Measurements from ENCODE around the gene NID1. TPM values are rescaled to one million over a fixed set of nuclear protein-coding genes. Genes with fewer than 3 reads are reported as not detected.

The NID1 gene
- polyA plus RNA-seq, 1 donor from 2014 or later: 0.04 TPM

DNA sequence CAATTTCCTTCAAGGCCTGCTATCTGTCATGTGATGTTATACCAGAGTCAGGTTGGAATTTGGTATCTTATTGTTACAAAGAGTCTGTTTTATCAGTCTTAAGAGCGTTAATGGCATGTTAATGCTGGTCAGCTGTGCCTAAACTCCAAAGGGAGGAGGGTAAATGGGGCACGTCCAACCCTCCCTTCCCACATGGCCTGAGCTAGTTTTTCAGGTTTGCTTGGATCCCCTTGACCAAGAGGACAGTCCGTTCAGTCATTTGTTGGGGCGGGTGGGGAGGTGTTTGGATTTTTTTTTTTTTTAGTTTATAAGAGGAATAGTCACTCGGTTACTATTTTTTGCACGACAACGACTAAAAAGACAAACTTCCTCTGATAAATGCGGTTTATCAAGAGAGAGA, 134.3 kb downstream of the NID1 start:
- Histone ChIP-seq H3K4me2 (ENCODE audit: low read length) (no peak overlapping the region), H3K9me3 (ENCODE audit: low read length) (no peaks in the 10 kb centered on the region), H3F3A (ENCODE audit: insufficient read depth, low read length, poor library complexity, severe bottlenecking) (no peaks in the 10 kb centered on the region), H2AFZ (ENCODE audit: low read depth, low read length) (no peak overlapping the region), H3K27me3 (ENCODE audit: insufficient read depth, low read depth, low read length) (no peaks in the 10 kb centered on the region), H3K27ac (ENCODE audit: low read length) (no peak overlapping the region), H3K9ac (ENCODE audit: low read length) (no peak overlapping the region), H3K4me3 (ENCODE audit: low read length) (no peak overlapping the region), H3K36me3 (ENCODE audit: insufficient read depth, low read length) (no peaks in the 10 kb centered on the region), H3K79me2 (replicated peaks; ENCODE audit: insufficient read depth, low read length) (no peaks in the 10 kb centered on the region), H4K20me1 (ENCODE audit: insufficient read depth) (no peaks in the 10 kb centered on the region), H3K9me2 (ENCODE audit: insufficient read depth, low read length) (no peaks in the 10 kb centered on the region)
- no peak for TF ChIP-seq EZH2 (IDR thresholded peaks at IDR 0.05; ENCODE audit: borderline replicate concordance, insufficient read depth, low read length, poor library complexity, severe bottlenecking)
- TF ChIP-seq, protein P1, sequence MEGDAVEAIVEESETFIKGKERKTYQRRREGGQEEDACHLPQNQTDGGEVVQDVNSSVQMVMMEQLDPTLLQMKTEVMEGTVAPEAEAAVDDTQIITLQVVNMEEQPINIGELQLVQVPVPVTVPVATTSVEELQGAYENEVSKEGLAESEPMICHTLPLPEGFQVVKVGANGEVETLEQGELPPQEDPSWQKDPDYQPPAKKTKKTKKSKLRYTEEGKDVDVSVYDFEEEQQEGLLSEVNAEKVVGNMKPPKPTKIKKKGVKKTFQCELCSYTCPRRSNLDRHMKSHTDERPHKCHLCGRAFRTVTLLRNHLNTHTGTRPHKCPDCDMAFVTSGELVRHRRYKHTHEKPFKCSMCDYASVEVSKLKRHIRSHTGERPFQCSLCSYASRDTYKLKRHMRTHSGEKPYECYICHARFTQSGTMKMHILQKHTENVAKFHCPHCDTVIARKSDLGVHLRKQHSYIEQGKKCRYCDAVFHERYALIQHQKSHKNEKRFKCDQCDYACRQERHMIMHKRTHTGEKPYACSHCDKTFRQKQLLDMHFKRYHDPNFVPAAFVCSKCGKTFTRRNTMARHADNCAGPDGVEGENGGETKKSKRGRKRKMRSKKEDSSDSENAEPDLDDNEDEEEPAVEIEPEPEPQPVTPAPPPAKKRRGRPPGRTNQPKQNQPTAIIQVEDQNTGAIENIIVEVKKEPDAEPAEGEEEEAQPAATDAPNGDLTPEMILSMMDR (IDR thresholded peaks at IDR 0.05; ENCODE audit: poor library complexity, severe bottlenecking): no peak
- TF ChIP-seq EP300 (conservative IDR thresholded peaks at IDR 0.05; ENCODE audit: poor library complexity, severe bottlenecking): no peak

GRCh38 chr1:235929216-235929615, 135.7 kb downstream of the NID1 start:
- Histone ChIP-seq H2AFZ (ENCODE audit: low read depth, low read length) (no peak overlapping the region), H3K9ac (ENCODE audit: low read length) (no peak overlapping the region), H3K9me3 (ENCODE audit: low read length) (no peaks in the 10 kb centered on the region), H4K20me1 (ENCODE audit: insufficient read depth) (no peaks in the 10 kb centered on the region), H3K4me3 (ENCODE audit: low read length) (no peak overlapping the region), H3K4me2 (ENCODE audit: low read length) (no peak overlapping the region), H3F3A (ENCODE audit: insufficient read depth, low read length, poor library complexity, severe bottlenecking) (no peaks in the 10 kb centered on the region), H3K79me2 (replicated peaks; ENCODE audit: insufficient read depth, low read length) (no peaks in the 10 kb centered on the region), H3K27me3 (ENCODE audit: insufficient read depth, low read depth, low read length) (no peaks in the 10 kb centered on the region), H3K9me2 (ENCODE audit: insufficient read depth, low read length) (no peaks in the 10 kb centered on the region), H3K27ac (ENCODE audit: low read length) (no peak overlapping the region), H3K36me3 (ENCODE audit: insufficient read depth, low read length) (no peaks in the 10 kb centered on the region)
- TF ChIP-seq SMC3 (conservative IDR thresholded peaks at IDR 0.05; ENCODE audit: poor library complexity): no peak
- TF ChIP-seq RAD21 (conservative IDR thresholded peaks at IDR 0.05): no peak
- TF ChIP-seq REST (IDR thresholded peaks at IDR 0.05; ENCODE audit: borderline replicate concordance): no peak
- TF ChIP-seq EZH2 (IDR thresholded peaks at IDR 0.05; ENCODE audit: borderline replicate concordance, insufficient read depth, low read length, poor library complexity, severe bottlenecking): no peak
- no peak for TF ChIP-seq MXI1 (conservative IDR thresholded peaks at IDR 0.05; ENCODE audit: poor library complexity, severe bottlenecking)
- TF ChIP-seq, protein P1 (IDR thresholded peaks at IDR 0.05; ENCODE audit: poor library complexity, severe bottlenecking): no peak
- no peak for TF ChIP-seq TAF1 (IDR thresholded peaks at IDR 0.05; ENCODE audit: low read depth)
- no peak for TF ChIP-seq POLR2AphosphoS5 (IDR thresholded peaks at IDR 0.05)
- TF ChIP-seq EP300 (conservative IDR thresholded peaks at IDR 0.05; ENCODE audit: poor library complexity, severe bottlenecking): no peak
